ENCODE data around the gene CRK.
"Not testable (repeated sequence)": the region's sequence is repeated elsewhere in the genome, so short reads cannot be mapped to it uniquely, and the experiment has no call there.

The CRK gene

DNA sequence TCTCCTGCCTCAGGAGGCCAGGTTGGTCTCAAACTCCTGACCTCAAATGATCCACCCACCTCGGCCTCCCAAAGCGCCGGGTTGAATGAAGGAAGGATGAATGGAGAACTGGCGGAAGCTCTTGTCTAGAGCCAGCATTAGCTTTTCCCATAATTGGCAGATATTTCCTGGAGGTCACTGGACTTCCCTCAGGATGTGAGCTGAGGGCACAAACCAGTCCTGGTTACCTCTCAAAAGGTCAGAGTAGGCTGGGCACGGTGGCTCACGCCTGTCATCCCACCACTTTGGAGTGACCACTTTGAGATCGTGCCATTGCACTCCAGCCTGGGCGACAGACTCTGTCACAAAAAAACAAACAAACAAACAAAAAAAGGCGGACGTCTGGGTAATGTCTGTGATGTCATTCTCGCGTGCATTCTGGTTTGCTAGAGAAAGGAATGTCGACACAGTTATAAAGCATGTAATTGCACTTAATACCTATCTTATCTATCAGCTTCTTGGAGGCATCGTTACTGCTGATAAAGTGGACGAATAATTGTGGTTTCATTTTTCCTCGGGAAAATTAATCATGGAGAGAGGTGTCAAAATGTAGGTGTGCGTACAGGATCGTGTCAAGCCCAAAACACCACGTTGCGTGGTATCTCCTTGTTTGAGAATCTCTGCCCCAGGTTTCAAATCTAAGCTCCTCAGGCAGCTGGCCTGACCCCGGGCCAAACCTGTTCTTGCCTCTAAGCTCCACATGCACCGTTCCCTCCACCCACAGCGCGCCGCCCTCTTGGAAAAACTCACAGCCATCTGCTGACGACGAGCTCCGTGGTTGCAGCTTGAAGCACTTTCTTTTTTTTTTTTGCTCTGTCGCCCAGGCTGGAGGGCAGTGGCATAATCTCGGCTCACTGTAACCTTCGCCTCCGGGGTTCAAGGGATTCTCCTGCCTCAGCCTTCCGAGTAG lies 6.4 kb upstream of the CRK start:
- FAIRE-seq = no peak

DNA sequence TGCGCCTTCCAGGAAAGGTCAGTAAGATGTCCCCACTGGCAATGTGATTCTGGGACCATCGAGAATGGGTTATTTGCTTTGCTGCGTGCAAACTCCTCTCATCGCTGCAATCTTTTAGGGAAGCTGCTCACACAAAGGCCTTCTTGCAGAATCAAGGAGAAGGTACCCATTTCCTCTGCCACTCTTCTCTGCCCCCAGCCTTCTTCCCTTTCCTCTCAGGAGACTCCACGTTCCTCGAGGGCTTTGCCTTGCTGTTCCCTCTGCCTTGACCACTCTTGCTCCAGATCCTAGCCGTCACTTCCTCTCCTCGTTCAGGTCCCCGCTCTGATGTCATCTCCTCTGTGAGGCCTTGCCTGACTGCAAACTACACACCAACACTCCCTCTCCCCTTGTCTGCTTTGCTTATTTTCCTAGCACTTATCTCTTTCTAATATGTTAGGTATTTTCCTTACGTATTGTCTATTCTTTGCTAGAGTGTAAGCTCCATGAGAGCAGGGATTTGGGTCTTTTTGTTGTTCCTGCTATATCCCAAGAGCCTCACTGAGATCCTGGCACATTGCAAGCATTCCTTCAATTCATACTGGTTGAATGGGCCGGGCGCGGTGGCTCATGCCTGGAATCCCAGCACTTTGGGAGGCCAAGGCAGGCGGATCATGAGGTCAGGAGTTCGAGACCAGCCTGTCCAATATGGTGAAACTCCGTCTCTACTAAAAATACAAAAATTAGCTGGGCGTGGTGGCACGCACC lies 5.3 kb upstream of the CRK start:
- FAIRE-seq = no peak

DNA sequence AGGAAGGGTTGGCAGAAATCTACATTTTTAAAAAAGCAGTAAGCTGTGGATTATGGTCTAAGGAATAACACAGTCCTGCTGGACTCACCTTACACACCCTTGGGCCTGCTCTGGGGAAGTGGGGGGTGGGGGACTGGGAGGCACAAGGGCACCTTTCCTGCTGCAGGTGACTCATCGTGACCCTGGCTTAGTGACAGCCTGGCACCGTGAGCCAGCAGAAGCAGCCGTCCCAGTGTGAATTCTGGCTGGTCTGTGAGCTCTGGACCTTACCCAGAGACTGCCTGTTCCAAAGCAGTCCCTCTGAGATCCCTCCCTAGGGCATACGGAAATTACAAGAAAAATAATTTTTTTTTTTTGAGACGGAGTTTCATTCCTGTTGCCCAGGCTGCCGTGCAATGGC lies 4.2 kb upstream of the CRK start:
- FAIRE-seq = no peak

DNA sequence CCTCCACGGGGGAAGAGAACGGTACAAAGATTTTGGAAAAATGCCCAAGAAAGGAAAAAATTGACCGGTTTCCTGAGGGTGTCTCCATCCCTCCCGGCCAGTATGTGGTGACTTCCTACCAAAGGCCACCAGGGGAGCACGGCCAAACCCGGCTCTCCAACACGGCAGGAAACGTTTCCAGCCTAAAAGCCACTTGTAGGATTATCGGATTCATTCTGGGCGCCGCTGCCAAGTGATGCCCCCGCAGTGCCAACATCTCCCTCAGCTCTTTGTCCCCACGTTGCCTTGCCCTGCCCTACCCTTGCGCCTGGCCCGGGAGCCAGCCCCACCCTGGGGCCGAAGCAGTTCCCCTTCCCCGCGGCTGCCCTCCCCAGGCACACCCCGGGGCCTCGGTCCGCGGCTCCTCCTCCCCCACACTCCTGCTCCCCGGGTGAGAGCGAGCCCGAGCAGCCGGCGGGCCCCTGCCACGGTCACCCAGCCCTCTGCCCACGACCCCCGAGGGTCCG lies 688 bp downstream of the CRK start:
- no peak for FAIRE-seq

DNA sequence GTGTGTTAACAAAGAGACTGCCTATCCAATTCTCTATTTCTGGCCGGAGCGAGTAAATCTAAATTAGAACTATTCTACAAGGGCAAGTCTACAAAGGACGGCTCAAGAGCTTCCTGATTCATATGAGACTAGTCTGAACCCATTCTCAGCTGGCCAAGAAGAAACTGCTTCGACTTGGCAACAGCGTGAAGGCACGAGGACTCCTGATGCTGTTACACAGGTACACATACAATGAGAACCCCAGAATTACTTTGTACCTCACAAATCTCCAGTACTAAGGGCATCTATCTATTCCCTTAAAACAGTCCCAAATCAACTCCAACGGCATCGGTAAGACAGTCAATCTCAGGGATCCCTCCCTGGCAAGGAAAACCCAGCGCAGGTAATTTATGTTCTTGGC lies 1.5 kb downstream of the CRK start:
- FAIRE-seq = no peak

DNA sequence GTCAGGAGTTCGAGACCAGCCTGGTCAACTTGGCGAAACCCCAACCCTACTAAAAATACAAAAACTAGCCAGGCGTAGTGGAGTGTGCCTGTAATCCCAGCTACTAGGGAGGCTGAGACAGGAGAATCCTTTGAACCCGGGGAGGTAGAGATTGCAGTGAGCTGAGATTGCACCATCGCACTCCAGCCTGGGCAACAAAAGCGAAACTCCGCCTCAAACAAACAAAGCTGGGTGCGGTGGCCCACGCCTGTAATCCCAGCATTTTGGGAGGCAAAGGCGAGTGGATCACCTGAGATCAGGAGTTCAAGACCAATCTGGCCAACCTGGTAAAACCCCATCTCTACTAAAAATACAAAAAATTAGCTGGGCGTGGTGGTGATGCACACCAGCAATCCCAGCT lies 2.3 kb downstream of the CRK start:
- FAIRE-seq = not testable (repeated sequence)

DNA sequence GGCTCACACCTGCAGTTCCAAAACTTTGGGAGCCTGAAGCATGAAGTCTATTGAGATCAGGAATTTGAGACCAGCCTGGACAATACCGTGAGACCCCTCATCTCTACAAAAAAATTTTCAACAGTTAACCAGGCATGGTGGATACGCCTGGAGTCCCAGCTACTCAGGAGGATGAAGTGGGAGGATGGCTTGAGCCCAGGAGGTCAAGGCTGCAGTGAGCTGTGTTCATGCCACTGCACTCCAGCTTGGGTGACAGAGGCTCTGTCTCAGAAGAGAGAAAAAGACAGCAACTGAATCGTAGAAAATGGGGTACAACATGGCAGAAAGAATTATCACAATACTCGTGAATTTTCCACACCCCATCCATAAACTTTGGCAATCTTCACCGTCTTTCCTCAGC lies 3.2 kb downstream of the CRK start:
- no peak for FAIRE-seq

DNA sequence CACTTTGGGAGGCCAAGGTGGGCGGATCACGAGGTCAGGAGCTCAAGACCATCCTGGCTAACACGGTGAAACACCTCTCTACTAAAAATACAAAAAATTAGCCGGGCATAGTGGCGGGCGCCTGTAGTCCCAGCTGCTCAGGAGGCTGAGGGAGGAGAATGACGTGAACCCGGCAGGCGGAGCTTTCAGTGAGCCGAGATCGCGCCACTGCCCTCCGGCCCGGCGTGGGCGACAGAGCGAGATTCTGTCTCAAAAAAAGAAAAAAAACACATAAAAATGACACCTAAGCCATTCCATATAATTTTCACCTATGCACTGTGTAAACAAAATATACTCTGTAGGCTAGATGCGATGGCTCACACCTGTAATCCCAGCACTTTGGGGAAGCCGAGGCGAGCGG lies 5.8 kb downstream of the CRK start:
- FAIRE-seq = not testable (repeated sequence)

DNA sequence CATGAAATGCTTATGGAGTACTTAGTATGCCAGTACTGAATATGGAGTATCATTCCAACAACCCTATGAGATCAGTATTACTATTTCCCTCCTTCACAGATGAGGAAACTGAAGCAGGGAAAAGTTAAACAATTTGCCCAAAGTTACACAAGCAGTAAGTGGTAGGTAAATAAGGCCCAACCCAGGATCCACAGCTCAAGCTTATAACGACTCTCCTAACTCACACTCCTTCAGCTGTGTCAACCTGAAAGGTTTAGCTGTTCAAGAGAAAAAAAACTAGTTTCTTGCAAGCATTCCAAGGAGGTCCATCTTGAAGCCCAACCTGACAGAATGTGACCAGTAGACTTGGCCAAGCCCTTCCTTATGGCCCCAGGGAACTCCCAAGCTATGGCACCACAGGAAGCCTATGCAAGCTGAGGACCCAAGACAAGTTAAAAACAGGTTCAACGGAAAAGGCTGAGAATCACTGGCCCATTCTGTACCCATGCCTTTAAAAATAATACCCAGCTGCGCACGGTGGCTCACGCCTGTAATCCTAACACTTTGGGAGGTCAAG lies 6.5 kb downstream of the CRK start:
- FAIRE-seq = no peak

DNA sequence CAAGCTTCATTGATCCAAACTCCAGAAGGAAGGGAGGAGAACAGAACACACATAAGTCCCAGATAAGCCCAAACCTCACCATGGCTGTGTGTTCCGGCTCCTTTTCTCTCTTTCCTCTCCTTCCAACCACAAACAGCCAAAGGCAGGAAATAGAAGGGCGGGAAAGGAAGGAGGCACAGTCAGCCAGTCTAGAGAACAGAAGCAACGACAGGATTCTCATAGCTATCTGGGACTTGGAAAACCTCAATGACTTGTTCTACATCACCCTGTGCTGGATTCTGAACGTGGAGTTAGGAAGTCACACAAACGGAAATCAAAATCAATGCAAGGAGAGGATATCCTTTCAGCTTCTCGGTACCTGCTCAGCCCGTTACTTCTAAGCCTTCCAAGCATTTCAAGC lies 9.0 kb downstream of the CRK start:
- FAIRE-seq = no peak

DNA sequence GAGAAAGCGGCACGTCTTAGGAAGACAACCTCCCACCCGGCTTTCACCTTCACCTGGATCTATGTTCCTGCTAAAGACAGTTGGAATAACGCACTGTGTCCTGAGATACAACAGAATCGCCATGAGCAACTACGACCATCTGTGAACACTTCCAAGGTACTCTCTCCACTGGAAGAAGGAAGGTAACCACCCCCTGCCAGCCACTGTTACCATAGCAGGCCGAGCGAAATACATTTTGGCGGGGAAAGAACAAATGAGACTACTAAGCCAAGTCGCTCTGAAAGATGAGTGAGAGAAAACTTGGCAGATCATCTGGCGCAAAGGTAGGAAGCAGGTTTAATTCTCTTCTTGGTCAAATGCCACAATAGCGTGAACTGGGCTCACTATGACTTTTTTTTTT lies 9.8 kb downstream of the CRK start:
- no peak for FAIRE-seq

DNA sequence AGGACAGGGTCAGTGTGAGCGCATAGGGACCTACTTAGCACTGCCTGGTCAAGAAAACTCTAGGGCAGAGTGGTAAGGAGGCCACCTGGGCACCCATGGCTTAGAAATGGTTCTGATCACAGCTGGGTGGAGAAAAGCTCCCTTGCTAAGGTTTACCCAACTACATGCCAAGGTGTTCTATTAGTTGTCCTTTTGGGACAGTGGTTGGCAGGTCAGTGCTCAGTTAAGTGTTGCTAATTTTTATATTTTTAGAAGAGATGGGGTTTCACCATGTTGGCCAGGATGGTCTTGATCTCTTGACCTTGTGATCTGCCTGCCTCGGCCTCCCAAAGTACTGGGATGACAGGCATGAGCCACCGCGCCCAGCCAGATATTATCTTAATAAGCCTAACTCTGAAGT lies 10.3 kb downstream of the CRK start:
- not testable (repeated sequence) for FAIRE-seq

DNA sequence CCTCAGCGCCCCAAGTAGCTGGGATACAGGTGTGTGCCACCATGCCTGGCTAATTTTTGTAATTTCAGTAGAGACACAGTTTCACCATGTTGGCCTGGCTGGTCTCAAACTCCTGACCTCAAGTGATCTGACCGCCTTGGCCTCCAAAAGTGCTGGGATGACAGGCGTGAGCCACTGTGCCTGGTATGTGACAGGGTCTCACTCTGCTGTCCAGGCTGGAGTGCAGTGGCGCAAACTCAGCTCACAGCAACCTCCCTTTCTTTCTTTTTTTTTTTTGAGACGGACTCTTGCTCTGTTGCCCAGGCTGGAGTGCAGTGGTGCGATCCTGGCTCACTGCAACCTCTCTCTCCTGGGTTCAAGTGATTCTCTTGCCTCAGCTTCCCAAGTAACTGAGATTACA lies 13.3 kb downstream of the CRK start:
- not testable (repeated sequence) for FAIRE-seq

DNA sequence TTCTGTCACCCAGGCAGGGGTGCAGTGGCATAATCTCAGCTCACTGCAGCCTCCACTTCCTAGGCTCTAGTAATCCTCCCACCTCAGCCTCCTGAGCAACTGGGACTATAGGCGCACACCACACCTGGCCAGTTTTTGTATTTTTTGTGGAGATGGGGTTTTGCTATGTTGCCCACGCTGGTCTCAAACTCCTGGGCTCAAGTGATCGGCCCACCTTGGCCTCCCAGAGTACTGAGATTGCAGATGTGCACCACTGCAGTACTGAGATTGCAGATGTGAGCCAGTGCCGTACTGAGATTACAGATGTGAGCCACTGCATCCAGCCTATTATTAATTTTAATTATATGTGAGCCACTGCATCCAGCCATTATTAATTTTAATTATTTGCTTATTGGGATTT lies 13.8 kb downstream of the CRK start:
- no peak for FAIRE-seq

DNA sequence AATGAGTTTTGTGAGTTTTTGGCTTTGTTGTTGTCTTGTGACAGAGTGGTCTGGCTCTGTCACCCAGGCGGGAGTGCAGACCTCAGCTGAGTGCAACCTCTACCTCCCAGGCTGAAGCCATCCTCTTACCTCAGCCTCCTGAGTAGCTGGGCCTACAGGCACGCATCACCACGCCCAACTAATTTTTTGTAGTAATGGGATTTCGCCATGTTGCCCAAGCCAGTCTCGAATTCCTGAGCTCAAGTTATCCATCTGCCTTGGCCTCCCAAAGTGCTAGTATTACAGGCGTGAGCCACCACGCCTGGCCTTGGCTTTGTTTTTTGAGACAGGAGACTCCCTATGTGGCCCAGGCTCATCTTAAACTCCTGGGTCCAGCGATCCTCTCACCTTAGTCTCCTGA lies 15.1 kb downstream of the CRK start:
- no peak for FAIRE-seq

DNA sequence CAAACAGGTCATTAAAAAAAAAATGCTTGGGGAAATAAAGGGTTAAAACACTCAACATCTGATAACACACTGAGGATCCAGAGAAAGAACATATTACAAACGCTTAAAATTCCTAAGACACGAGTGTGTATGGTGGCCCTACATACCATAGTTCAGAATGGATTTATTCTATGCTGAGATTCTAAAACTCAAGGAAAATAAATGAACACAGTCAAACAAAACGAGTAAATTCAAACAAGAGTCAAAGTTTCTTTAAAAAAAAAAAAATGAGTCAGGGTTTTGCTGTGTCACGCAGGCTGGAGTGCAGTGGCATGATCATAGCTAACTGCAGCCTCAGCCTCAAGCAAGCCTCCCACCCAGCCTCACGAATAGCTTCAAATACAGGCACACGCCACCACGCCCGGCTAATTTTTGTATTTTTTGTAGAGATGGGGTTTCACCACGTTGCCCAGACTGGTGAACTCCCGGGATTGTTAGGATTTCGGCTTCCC lies 17.4 kb downstream of the CRK start:
- FAIRE-seq = no peak

DNA sequence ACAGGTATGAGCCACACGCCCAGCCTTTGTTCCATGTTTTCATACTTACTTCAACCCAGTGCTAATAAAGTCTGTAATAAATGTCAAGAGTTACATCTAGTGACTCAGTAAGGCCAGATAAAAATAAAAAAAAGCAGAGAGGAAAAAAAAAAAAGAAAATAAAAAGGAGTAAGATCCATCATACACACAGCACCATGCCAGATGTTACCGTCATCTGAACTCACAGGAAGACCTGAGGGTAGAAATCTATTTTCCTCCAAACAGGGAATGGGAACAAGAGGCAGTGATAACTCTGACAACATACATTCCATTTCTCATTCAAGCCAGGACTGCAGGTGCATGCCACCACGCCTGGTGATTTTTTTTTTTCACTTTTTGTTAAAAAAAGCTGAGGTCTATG lies 20.7 kb downstream of the CRK start:
- FAIRE-seq = no peak

DNA sequence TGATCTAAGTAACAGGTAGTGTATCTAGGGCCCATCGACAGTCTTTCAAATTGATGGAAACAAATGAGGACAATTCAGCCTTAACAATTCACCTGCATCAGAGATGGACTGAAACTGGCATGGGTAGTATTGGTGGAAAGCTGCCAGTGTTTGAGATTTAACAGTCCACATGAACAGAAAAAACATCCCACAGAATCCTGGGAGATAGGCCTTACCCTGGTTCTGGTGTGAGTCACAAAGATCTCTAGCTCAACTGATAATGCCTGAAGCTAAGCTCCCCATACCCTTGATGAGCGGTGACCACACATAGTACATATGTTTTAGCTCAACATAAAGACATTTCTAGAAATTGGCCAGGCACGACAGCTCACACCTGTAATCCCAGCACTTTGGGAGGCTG lies 21.9 kb downstream of the CRK start:
- no peak for FAIRE-seq

DNA sequence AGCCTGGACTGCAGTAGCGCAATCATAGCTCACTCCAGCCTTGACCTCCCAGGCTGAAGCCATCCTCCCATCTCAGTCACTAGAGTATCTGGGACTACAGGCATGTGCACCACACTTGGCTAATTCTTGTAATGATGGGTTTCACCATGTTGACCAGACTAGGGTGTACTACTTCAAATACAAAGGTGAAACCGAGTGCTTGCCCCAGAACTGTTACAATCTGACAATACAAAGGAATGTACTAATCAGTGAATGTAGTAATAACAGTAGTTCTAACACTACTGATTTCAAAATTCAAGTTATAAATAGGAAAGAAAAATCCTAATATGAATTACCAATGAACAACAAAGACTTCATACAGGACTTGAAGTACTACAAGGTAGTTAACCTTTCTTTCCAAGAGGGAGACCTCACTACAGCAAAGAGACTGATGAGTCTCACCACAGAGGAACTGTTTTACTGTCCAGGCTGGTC lies 24.4 kb downstream of the CRK start:
- no peak for FAIRE-seq

DNA sequence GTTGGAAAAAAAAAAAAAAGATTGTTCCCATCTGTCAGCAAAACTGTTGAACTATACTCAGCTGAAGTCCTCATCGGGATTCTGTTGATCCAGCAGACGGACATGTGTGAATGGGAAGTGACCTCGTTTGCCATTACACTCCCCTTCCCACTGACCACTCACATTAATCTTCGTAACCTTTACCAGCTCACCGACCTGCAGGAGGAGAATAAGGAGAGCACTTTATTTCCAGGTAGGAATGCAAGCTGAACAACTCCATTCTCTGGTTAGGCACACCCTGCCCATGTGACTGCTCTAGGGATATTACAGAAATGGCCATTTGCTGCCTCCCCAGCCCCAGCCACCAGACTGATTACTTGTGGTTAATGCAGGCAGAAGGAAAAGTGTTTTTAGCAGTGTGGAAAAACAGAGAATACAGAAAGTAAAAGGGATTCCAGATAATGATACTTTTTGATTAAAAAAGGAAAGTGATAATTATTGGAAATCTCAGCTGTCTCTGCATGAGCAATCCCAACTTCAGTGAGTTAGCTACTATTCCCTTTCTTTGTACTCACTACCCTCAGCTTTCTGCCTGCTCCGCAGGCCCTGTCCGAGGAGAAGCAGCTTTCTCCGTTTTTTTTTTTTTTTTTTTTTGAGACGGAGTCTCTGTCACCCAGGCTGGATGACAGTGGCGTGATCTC lies 32.4 kb downstream of the CRK start:
- no peak for FAIRE-seq

DNA sequence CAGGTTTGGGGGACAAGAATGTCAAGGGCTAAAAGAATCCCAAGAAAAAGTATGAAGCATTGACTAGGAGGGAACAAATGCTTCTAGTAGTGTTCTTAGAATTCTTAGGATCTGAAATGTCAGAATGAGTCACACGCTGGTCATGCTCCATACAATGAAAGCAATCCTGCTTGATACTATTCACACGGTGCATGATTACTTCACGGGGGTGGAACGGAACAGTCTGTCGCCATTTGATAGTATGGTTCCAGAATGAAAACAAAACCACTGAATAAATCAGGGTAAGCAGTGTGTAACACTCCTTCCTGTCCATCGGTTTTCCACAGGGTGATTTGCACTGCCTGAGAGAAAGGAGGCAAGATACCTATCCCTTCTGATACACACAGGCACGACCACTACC lies 33.1 kb downstream of the CRK start:
- FAIRE-seq = no peak

DNA sequence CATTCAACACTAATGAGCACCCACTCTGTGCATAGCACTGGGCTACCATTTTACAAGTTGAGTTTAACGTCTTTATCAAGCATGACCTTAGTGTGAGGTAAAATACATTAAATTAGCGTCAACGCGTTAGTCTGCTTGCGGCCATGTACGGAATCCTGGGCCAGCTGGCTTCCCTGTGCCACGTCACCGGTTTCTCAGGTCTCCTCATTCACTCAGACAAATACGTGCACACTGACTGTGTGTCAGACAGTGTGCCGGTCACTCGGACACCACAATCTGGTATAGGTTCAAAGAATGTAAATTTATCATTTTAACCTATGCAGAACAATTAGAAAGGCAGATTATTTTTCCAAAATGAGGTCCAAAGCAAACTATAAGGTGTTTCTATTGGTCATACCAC lies 34.6 kb downstream of the CRK start:
- no peak for FAIRE-seq

DNA sequence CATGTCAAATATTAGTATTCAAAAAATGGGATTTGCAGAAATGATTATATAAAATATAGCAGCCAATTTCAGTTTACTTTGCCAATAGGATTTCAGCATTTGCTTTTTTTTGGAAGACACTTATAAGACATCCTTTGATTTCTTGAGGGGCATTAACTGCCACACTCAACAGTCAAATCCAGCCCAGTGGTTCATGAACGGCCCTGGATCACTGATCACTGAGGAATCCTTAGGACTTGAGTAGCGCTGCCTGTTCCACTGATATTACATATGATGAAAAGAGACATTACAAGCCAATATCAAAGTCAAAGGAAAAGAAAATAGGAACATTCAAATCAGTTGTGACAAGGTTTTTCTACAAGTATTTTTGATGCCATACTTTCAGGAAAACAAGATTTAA lies 35.1 kb downstream of the CRK start:
- FAIRE-seq = no peak
